SK-N-SH treated with all-trans-retinoic acid at 6 μM for 48 hours (cell line): Measurements from ENCODE around the gene SLC35F4.

Experiments
- ATAC-seq: fragments of 200-7000 bp; cut with Tn5 transposase; 3 replicates; pipeline ENCODE4 v1.9.1; 2020; ENCODE audit warnings: mild to moderate bottlenecking, moderate library complexity
- BACH2 ChIP-seq: fragments of 250-450 bp; sonication (Bioruptor Pico); IDR thresholded peaks from 2 replicates; pipeline ENCODE4 v1.9.0; 2021; ENCODE audit warnings: mild to moderate bottlenecking, borderline replicate concordance
- CSDC2 ChIP-seq: fragments of 250-450 bp; sonication (Bioruptor Pico); IDR thresholded peaks from 2 replicates; pipeline ENCODE4 v1.5.0; 2020; ENCODE audit warnings: mild to moderate bottlenecking, moderate library complexity
- ESRRG ChIP-seq: fragments of 250-450 bp; sonication (Bioruptor Pico); IDR thresholded peaks from 2 replicates; pipeline ENCODE4 v1.6.1; 2021; ENCODE audit warnings: mild to moderate bottlenecking
- GLIS3 ChIP-seq: fragments of 250-450 bp; sonication (Bioruptor Pico); IDR thresholded peaks from 2 replicates; pipeline ENCODE4 v1.5.0; 2020; ENCODE audit warnings: mild to moderate bottlenecking, moderate library complexity
- ISL1 ChIP-seq: fragments of 250-450 bp; sonication (Bioruptor Pico); IDR thresholded peaks from 2 replicates; pipeline ENCODE4 v2.1.2; 2022; ENCODE audit warnings: mild to moderate bottlenecking, moderate library complexity
- OSR1 ChIP-seq: fragments of 250-450 bp; sonication (Bioruptor Pico); IDR thresholded peaks from 2 replicates; pipeline ENCODE4 v1.8.0; 2022; ENCODE audit warnings: moderate library complexity, mild to moderate bottlenecking, inconsistent platforms
- POU6F1 ChIP-seq: fragments of 250-450 bp; sonication (Bioruptor Pico); IDR thresholded peaks from 2 replicates; pipeline ENCODE4 v1.8.0; 2021; ENCODE audit warnings: low read depth, mild to moderate bottlenecking, moderate library complexity, borderline replicate concordance
- PPARA ChIP-seq: fragments of 250-450 bp; sonication (Bioruptor Pico); IDR thresholded peaks from 2 replicates; pipeline ENCODE4 v1.5.0; 2020; ENCODE audit warnings: mild to moderate bottlenecking, borderline replicate concordance
- RARB ChIP-seq: fragments of 250-450 bp; sonication (Bioruptor Pico); IDR thresholded peaks from 2 replicates; pipeline ENCODE4 v1.8.0; 2021; ENCODE audit warnings: mild to moderate bottlenecking, moderate library complexity
- SNAI2 ChIP-seq: fragments of 250-450 bp; sonication (Bioruptor Pico); IDR thresholded peaks from 2 replicates; pipeline ENCODE4 v1.5.0; 2020; ENCODE audit warnings: mild to moderate bottlenecking, moderate library complexity
- TOX ChIP-seq: fragments of 250-450 bp; sonication (Bioruptor Pico); IDR thresholded peaks from 2 replicates; pipeline ENCODE4 v1.8.0; 2021; ENCODE audit warnings: mild to moderate bottlenecking, moderate library complexity, borderline replicate concordance
- TSHZ2 ChIP-seq: fragments of 250-450 bp; sonication (Bioruptor Pico); IDR thresholded peaks from 2 replicates; pipeline ENCODE4 v1.5.0; 2020; ENCODE audit warnings: mild to moderate bottlenecking, moderate library complexity
- ZC3H10 ChIP-seq: fragments of 250-450 bp; sonication (Bioruptor Pico); IDR thresholded peaks from 2 replicates; pipeline ENCODE4 v1.5.1; 2021; ENCODE audit warnings: mild to moderate bottlenecking, moderate library complexity
- ZFP3 ChIP-seq: fragments of 250-450 bp; sonication (Bioruptor Pico); IDR thresholded peaks from 2 replicates; pipeline ENCODE4 v1.5.0; 2020; ENCODE audit warnings: mild to moderate bottlenecking, moderate library complexity
- ZFP30 ChIP-seq: fragments of 450-650 bp; formaldehyde crosslinking; IDR thresholded peaks from 2 replicates; pipeline ENCODE4 v1.5.0; 2022; ENCODE audit warnings: mild to moderate bottlenecking, moderate library complexity
- ZNF565 ChIP-seq: fragments of 450-650 bp; formaldehyde crosslinking; conservative IDR thresholded peaks from 2 replicates; pipeline ENCODE4 v1.5.0; 2020; ENCODE audit warnings: low read depth, mild to moderate bottlenecking, moderate library complexity
- ZNF70 ChIP-seq: fragments of 450-650 bp; formaldehyde crosslinking; IDR thresholded peaks from 2 replicates; pipeline ENCODE4 v1.5.0; 2020; ENCODE audit warnings: mild to moderate bottlenecking, moderate library complexity
- ZNF8 ChIP-seq: fragments of 450-650 bp; formaldehyde crosslinking; IDR thresholded peaks from 2 replicates; pipeline ENCODE4 v1.5.0; 2020; ENCODE audit warnings: mild to moderate bottlenecking, moderate library complexity
- TF ChIP-seq, protein P1 (sequence below): fragments of 250-450 bp; sonication (Bioruptor Pico); IDR thresholded peaks from 2 replicates; pipeline ENCODE4 v1.5.1; 2020; ENCODE audit warnings: low read depth, mild to moderate bottlenecking, moderate library complexity
- TF ChIP-seq, protein P2 (sequence below): fragments of 250-450 bp; sonication (Bioruptor Pico); IDR thresholded peaks from 2 replicates; pipeline ENCODE4 v1.8.0; 2020; ENCODE audit warnings: mild to moderate bottlenecking, moderate library complexity, borderline replicate concordance

The SLC35F4 gene

GRCh38 chr14:57769863-57770523 is 95.9 kb downstream of the SLC35F4 start:
- TF ChIP-seq ESRRG (no peak), PPARA (CRISPR knock-in tag) (no peak), BACH2 (no peak), ZNF8 (CRISPR knock-in tag) (no peak)
- TF ChIP-seq, protein P1, sequence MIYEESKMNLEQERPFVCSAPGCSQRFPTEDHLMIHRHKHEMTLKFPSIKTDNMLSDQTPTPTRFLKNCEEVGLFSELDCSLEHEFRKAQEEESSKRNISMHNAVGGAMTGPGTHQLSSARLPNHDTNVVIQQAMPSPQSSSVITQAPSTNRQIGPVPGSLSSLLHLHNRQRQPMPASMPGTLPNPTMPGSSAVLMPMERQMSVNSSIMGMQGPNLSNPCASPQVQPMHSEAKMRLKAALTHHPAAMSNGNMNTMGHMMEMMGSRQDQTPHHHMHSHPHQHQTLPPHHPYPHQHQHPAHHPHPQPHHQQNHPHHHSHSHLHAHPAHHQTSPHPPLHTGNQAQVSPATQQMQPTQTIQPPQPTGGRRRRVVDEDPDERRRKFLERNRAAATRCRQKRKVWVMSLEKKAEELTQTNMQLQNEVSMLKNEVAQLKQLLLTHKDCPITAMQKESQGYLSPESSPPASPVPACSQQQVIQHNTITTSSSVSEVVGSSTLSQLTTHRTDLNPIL (CRISPR knock-in tag), result no peak
- no peak for ATAC-seq

DNA sequence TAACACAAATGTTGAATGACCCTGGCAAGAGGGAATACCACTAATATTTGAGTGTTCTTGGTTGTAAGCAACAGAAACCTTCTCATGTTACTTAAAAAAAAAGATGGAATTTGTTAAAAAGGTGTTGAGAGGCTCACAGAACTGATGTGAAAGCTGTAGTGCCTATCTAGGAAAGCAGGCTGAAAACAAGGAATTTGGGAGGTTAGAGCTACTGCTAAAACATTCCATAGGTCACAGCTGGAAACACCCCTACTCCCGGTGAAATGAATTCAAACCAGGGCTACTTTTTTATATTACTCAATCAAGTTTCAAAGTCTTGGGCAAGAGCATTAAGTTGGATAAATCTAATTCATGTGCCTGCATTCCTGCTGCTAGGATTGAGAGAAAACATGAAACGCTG is 104.1 kb downstream of the SLC35F4 start:
- TF ChIP-seq GLIS3 (CRISPR knock-in tag), result no peak
- ATAC-seq, result no peak

- TF ChIP-seq PPARA (CRISPR knock-in tag) (no peak), CSDC2 (CRISPR knock-in tag) (no peak), ZFP30 (CRISPR knock-in tag) (no peak), RARB (no peak), SNAI2 (CRISPR knock-in tag) (no peak), ZC3H10 (no peak), TOX (no peak), ZFP3 (CRISPR knock-in tag) (no peak), OSR1 (CRISPR knock-in tag) (no peak)
- TF ChIP-seq, all 23 proteins: peak for 0
- ATAC-seq, result no peak
Observed at GRCh38 chr14:57760896-57761295, 105.0 kb downstream of the SLC35F4 start.

DNA sequence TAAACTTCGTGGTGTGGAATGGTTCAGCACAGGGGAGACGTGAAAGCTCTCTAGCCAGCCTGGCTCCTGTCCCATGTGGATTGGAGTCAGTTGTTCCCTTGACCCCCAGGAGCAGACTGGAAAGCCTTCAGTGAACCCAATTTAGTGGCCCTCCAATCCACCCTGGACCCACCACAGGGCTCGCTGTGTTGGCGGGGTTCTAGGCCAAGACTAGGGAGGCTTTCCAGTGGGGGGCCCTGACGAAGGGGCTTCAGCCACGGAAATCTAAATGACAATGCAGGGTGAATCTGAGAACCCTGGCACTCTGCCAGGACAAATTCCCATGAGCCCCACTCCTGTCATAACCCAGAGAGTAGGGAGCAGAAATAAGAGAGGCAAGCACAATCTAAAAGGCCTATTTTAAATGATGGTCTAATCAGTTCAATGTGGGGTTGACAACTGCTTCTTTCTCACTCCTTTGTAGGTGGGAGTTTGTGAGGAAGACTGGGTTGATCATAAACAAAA is 110.8 kb downstream of the SLC35F4 start:
- no peak for TF ChIP-seq ZNF565
- TF ChIP-seq, protein P2, sequence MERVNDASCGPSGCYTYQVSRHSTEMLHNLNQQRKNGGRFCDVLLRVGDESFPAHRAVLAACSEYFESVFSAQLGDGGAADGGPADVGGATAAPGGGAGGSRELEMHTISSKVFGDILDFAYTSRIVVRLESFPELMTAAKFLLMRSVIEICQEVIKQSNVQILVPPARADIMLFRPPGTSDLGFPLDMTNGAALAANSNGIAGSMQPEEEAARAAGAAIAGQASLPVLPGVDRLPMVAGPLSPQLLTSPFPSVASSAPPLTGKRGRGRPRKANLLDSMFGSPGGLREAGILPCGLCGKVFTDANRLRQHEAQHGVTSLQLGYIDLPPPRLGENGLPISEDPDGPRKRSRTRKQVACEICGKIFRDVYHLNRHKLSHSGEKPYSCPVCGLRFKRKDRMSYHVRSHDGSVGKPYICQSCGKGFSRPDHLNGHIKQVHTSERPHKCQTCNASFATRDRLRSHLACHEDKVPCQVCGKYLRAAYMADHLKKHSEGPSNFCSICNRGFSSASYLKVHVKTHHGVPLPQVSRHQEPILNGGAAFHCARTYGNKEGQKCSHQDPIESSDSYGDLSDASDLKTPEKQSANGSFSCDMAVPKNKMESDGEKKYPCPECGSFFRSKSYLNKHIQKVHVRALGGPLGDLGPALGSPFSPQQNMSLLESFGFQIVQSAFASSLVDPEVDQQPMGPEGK (CRISPR knock-in tag), result no peak
- TF ChIP-seq SNAI2 (CRISPR knock-in tag), result no peak
- TF ChIP-seq, protein P1 (CRISPR knock-in tag), result no peak
- no peak for TF ChIP-seq PPARA (CRISPR knock-in tag)
- TF ChIP-seq TSHZ2, result no peak
- TF ChIP-seq ZNF70, result no peak
- no peak for TF ChIP-seq TOX
- no peak for TF ChIP-seq POU6F1 (CRISPR knock-in tag)
- TF ChIP-seq ISL1 (CRISPR knock-in tag), result no peak
- no peak for ATAC-seq
